D721Med (cell line): ENCODE measurements around the gene GRN.

Source experiments
- DNase-seq: peaks from one replicate; pipeline ENCODE4 v3.0.0; 2011; ENCODE audit warnings: low spot score; ENCODE audit not compliant: insufficient read length
- FAIRE-seq: peaks from 2 replicates; lab custom pipeline; 2011; peaks lifted over from hg19 to GRCh38; lab: Jason Lieb, UNC
- TF ChIP-seq, protein P1 (sequence below): IDR thresholded peaks from 2 replicates; pipeline ENCODE4 v1.5.1; 2012; ENCODE audit warnings: mild to moderate bottlenecking, control low read depth; ENCODE audit not compliant: insufficient read depth; ENCODE audit errors: missing control alignments

The GRN gene

GRCh38 chr17:44344939-44345453 lies at the start of gene GRN:
TSS of gene GRN (plus strand) at chr17:44345302. CDS start at chr17:44349165, 3,863 bp downstream.
- DNase-seq = peak; percentile 98
- peak; percentile 56 for FAIRE-seq
- TF ChIP-seq, protein P1, sequence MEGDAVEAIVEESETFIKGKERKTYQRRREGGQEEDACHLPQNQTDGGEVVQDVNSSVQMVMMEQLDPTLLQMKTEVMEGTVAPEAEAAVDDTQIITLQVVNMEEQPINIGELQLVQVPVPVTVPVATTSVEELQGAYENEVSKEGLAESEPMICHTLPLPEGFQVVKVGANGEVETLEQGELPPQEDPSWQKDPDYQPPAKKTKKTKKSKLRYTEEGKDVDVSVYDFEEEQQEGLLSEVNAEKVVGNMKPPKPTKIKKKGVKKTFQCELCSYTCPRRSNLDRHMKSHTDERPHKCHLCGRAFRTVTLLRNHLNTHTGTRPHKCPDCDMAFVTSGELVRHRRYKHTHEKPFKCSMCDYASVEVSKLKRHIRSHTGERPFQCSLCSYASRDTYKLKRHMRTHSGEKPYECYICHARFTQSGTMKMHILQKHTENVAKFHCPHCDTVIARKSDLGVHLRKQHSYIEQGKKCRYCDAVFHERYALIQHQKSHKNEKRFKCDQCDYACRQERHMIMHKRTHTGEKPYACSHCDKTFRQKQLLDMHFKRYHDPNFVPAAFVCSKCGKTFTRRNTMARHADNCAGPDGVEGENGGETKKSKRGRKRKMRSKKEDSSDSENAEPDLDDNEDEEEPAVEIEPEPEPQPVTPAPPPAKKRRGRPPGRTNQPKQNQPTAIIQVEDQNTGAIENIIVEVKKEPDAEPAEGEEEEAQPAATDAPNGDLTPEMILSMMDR = no peak

GRCh38 chr17:44297975-44298374 lies 47.1 kb upstream of the GRN start:
- DNase-seq (no peak), FAIRE-seq (no peak)
- TF ChIP-seq, protein P1 = no peak

DNA sequence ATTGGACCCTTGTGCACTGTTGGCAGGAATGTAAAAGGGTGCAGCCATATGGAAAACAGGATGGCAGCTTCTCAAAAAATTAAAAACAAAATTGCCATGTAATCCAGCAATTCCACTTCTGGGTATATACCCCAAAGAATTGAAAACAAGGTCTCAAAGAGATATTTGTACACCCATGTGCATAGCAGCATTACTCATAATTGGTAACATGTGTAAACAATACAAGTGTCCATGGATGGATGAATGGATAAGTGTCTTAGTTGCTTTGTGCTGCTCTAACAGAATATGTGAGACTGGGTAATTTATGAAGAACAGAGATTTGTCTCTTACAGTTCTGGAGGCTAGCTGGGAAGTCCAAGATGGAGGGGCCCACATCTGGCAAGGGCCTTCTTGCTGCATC lies 40.5 kb upstream of the GRN start:
- TF ChIP-seq, protein P1 = no peak
- DNase-seq = no peak
- FAIRE-seq = no peak

- DNase-seq (peak; percentile 80), FAIRE-seq (no peak)
- TF ChIP-seq, protein P1 = no peak
These were observed 37.5 kb upstream of the GRN start for GRCh38 chr17:44307387-44308186.

GRCh38 chr17:44308320-44308818 lies 36.7 kb upstream of the GRN start, which contains the start of gene RUNDC3A:
TSS of gene RUNDC3A (plus strand) at chr17:44308601. CDS start at chr17:44308833, 232 bp downstream.
- peak; percentile 99 for DNase-seq
- FAIRE-seq = no peak
- TF ChIP-seq, protein P1 = no peak

DNA sequence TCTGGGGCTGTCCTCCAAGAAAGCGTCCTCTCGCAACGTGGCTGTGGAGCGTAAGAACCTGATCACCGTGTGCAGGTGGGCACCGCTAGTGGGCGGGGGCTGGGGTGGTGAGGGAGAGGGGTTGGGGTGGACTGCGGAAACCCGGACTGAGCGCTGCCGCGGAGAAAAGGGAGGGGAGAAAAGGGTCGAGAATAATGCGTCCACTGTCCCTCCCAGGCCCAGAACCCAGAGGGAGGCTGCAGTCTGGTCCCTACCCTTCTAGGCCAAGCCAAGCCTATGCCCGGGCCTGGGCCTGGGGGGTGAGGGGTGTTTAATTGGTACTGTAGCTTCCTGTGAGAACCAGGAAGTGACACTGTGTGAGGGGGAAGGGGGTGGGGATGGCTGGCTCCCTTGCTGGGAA lies 36.2 kb upstream of the GRN start:
- no peak for DNase-seq
- TF ChIP-seq, protein P1 = no peak
- no peak for FAIRE-seq
